Measurements from ENCODE around the gene S100A8. TPM values are rescaled to one million over a fixed set of nuclear protein-coding genes. Genes with fewer than 3 reads are reported as not detected.
"Not testable (repeated sequence)": the region's sequence is repeated elsewhere in the genome, so short reads cannot be mapped to it uniquely, and the experiment has no call there.

S100A8 gene
- total RNA-seq, 1 experiment from 2014 or later = not detected

- intact Hi-C loops (cut with micrococcal nuclease; ENCODE audit: unreplicated experiment) = loop anchor here (5.0 to 10.0 kb wide), 2 partner anchors 215 to 398 kb away; partner anchors contain the start of gene S100A2
- no TSS peak for BruUV-seq (replicated peaks)
- CTCF ChIA-PET = interaction anchor here (1.4 to 1.5 kb wide), 2 partner anchors 12 to 146 kb away, joined by 3 to 4 read pairs; no protein-coding TSS in a partner anchor
These were observed 41.2 kb downstream of the S100A8 start for GRCh38 chr1:153349363-153350320.

GRCh38 chr1:153348511-153349362, 42.1 kb downstream of the S100A8 start, which contains the start of gene PGLYRP4:
PGLYRP4 (minus strand) TSS chr1:153348841; CDS start chr1:153347932, 909 bp downstream.
- CTCF ChIA-PET = interaction anchor here (1.1 to 1.5 kb wide), 3 partner anchors 11 to 147 kb away, joined by 3 to 4 read pairs (median 4); partner anchors contain the start of gene PGLYRP3
- intact Hi-C loops (cut with micrococcal nuclease; ENCODE audit: unreplicated experiment) = no loop called here
- no peak within 1 kb of the TSS for H3K4me3 Mint-ChIP-seq (ENCODE audit: unreplicated experiment)
- no peaks in the 10 kb centered on the region for H3K9me3 Mint-ChIP-seq (ENCODE audit: unreplicated experiment)
- Histone ChIP-seq H3K4me1 (peaks cover 7% of the 10 kb centered on the region; the same call in 1 of the 2 replicates), H3K27me3 (replicated peaks; ENCODE audit: control insufficient read depth, insufficient read depth, low read length) (no peaks in the 10 kb centered on the region), H3K4me3 (ENCODE audit: low read depth, low read length) (no peak within 1 kb of the TSS), H3K36me3 (ENCODE audit: control insufficient read depth, insufficient read depth, low read length) (no peaks in the 10 kb centered on the region), H3K9me3 (no peaks in the 10 kb centered on the region)
- TF ChIP-seq CTCF (IDR thresholded peaks at IDR 0.05; ENCODE audit: insufficient read depth in 1 of 2, low read depth in 1 of 2, low read length in 1 of 2, severe bottlenecking in 1 of 2, unreplicated experiment in 1 of 2) = no peak
- H3K4me1 Mint-ChIP-seq (ENCODE audit: low read depth, unreplicated experiment) = peaks cover 10% of the 10 kb centered on the region
- H3K36me3 Mint-ChIP-seq (ENCODE audit: insufficient read depth, unreplicated experiment) = no peaks in the 10 kb centered on the region
- no peak within 1 kb of the TSS for H3K27ac Mint-ChIP-seq (ENCODE audit: unreplicated experiment)
- POLR2A ChIA-PET = no interaction called here
- BruUV-seq (replicated peaks) = no TSS peak
- H3K27me3 Mint-ChIP-seq (ENCODE audit: insufficient read depth, unreplicated experiment) = peaks cover 9% of the 10 kb centered on the region
- no peak for DNase-seq

More at GRCh38 chr1:153349363-153350320, 41.2 kb downstream of the S100A8 start:
- Mint-ChIP-seq H3K27me3 (ENCODE audit: insufficient read depth, unreplicated experiment) (peaks cover 9% of the 10 kb centered on the region), H3K36me3 (ENCODE audit: insufficient read depth, unreplicated experiment) (no peaks in the 10 kb centered on the region), H3K9me3 (ENCODE audit: unreplicated experiment) (no peaks in the 10 kb centered on the region), H3K4me3 (ENCODE audit: unreplicated experiment) (no peak overlapping the region), H3K27ac (ENCODE audit: unreplicated experiment) (no peak overlapping the region), H3K4me1 (ENCODE audit: low read depth, unreplicated experiment) (peaks cover under 1% of the 10 kb centered on the region)
- no peak for TF ChIP-seq CTCF (IDR thresholded peaks at IDR 0.05; ENCODE audit: insufficient read depth in 1 of 2, low read depth in 1 of 2, low read length in 1 of 2, severe bottlenecking in 1 of 2, unreplicated experiment in 1 of 2)
- H3K4me1 ChIP-seq = no peaks in the 10 kb centered on the region
- H3K4me3 ChIP-seq (ENCODE audit: low read depth, low read length) = no peak overlapping the region
- no peak for DNase-seq
- no peaks in the 10 kb centered on the region for H3K36me3 ChIP-seq (ENCODE audit: control insufficient read depth, insufficient read depth, low read length)
- POLR2A ChIA-PET = no interaction called here
- no peaks in the 10 kb centered on the region for H3K27me3 ChIP-seq (replicated peaks; ENCODE audit: control insufficient read depth, insufficient read depth, low read length)
- H3K9me3 ChIP-seq = no peaks in the 10 kb centered on the region

GRCh38 chr1:153347856-153348255, 43.0 kb downstream of the S100A8 start:
- H3K27me3 ChIP-seq (replicated peaks; ENCODE audit: control insufficient read depth, insufficient read depth, low read length) = no peaks in the 10 kb centered on the region
- no peaks in the 10 kb centered on the region for H3K36me3 ChIP-seq (ENCODE audit: control insufficient read depth, insufficient read depth, low read length)
- Mint-ChIP-seq H3K27me3 (ENCODE audit: insufficient read depth, unreplicated experiment) (peaks cover 9% of the 10 kb centered on the region), H3K36me3 (ENCODE audit: insufficient read depth, unreplicated experiment) (no peaks in the 10 kb centered on the region), H3K4me3 (ENCODE audit: unreplicated experiment) (no peak overlapping the region), H3K4me1 (ENCODE audit: low read depth, unreplicated experiment) (peaks cover 17% of the 10 kb centered on the region), H3K27ac (ENCODE audit: unreplicated experiment) (no peak overlapping the region), H3K9me3 (ENCODE audit: unreplicated experiment) (no peaks in the 10 kb centered on the region)
- no peaks in the 10 kb centered on the region for H3K9me3 ChIP-seq
- H3K4me1 ChIP-seq = peaks cover 15% of the 10 kb centered on the region
- no peak for TF ChIP-seq CTCF (IDR thresholded peaks at IDR 0.05; ENCODE audit: insufficient read depth in 1 of 2, low read depth in 1 of 2, low read length in 1 of 2, severe bottlenecking in 1 of 2, unreplicated experiment in 1 of 2)
- H3K4me3 ChIP-seq (ENCODE audit: low read depth, low read length) = no peak overlapping the region
- ChIA-PET CTCF (interaction anchor here (1.1 to 1.5 kb wide), 2 partner anchors 10 to 35 kb away, joined by 3 to 4 read pairs; partner anchors contain the start of gene PGLYRP3), POLR2A (no interaction called here)
- intact Hi-C loops (cut with micrococcal nuclease; ENCODE audit: unreplicated experiment) = no loop called here
- no peak for DNase-seq
- BruUV-seq (replicated peaks) = no TSS peak

- H3K4me1 ChIP-seq = peaks cover 22% of the 10 kb centered on the region
- H3K27me3 Mint-ChIP-seq (ENCODE audit: insufficient read depth, unreplicated experiment); intact Hi-C loops (cut with micrococcal nuclease; ENCODE audit: unreplicated experiment); H3K27ac Mint-ChIP-seq (ENCODE audit: unreplicated experiment); H3K9me3 Mint-ChIP-seq (ENCODE audit: unreplicated experiment); POLR2A ChIA-PET; CTCF ChIA-PET; H3K36me3 ChIP-seq (ENCODE audit: control insufficient read depth, insufficient read depth, low read length); H3K36me3 Mint-ChIP-seq (ENCODE audit: insufficient read depth, unreplicated experiment); H3K4me3 ChIP-seq (ENCODE audit: low read depth, low read length); H3K9me3 ChIP-seq; BruUV-seq (replicated peaks); H3K27me3 ChIP-seq (replicated peaks; ENCODE audit: control insufficient read depth, insufficient read depth, low read length); DNase-seq; H3K4me3 Mint-ChIP-seq (ENCODE audit: unreplicated experiment): not testable (repeated sequence)
- peaks cover 25% of the 10 kb centered on the region for H3K4me1 Mint-ChIP-seq (ENCODE audit: low read depth, unreplicated experiment)
These were observed 43.8 kb downstream of the S100A8 start for GRCh38 chr1:153347049-153347448.

Data from Caco-2 (cell line).